ENCODE results near the gene ITIH1.

- TF ChIP-seq CTCF (IDR thresholded peaks at IDR 0.05) (no peak), POLR2A (IDR thresholded peaks at IDR 0.05) (no peak), POLR2AphosphoS5 (IDR thresholded peaks at IDR 0.05) (no peak)
Measured at GRCh38 chr3:52809149-52809548, 31.8 kb downstream of the ITIH1 start.

Measured in transverse colon (tissue), 4 donors.